NCI-H510A treated with DMSO at 0.1 percent for 48 hours (cell line): Measurements from ENCODE around the gene MACROH2A1.

ENCODE experiments used
- DNase-seq: peaks from one replicate; lab custom pipeline; 2025; lab: John Stamatoyannopoulos, UW

The MACROH2A1 gene

DNA sequence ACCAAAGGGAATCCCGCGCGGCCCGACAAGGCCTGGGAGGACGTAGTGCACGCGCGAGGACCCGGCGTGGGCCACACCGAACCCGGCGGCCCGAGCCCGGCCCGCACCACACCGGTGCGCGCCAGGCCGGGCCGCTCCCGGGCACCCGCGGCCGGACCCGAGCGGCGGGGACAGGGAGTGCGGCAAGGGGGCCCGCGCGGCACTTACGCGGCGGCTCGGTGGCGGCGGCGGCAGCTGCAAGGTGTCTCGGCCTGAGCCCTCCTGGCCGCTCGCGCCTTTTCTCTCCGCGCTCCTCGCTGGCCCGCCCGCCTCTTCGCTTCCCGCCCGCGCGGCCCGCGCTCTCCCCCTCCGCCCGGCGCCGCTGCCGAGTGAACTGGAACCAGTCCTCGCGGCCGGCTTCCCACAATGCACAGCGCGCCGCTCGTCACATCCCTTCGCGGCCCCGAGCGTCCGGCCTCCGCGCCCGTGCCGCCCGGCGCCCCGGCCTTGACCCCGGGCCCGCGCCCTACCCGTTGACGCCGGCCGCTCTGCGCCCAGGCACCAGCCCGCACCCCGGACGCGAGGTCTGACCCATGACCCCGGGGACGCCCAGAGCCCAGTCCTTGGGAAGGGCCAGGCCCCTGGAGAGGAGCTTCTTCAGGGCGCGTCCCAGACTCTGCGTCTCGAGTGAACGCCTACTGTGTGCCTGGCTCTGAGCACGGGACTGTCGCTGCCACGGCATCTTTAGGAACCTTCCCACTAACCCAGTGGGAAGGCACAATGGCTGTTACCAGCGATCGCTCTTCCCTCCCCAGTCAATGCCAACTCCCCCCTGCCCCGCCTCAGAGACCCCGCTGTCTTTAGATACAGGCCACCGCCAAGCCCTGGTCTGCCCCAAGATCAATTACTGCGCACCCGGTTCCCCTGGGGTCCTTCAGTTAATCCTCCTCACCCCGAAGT lies at the start of gene MACROH2A1:
TSS of gene MACROH2A1 (minus strand) at position 377 of the 939 bp plus-strand sequence. CDS start 10,138 bp downstream, outside the sequence.
- DNase-seq: peak; percentile 48

DNA sequence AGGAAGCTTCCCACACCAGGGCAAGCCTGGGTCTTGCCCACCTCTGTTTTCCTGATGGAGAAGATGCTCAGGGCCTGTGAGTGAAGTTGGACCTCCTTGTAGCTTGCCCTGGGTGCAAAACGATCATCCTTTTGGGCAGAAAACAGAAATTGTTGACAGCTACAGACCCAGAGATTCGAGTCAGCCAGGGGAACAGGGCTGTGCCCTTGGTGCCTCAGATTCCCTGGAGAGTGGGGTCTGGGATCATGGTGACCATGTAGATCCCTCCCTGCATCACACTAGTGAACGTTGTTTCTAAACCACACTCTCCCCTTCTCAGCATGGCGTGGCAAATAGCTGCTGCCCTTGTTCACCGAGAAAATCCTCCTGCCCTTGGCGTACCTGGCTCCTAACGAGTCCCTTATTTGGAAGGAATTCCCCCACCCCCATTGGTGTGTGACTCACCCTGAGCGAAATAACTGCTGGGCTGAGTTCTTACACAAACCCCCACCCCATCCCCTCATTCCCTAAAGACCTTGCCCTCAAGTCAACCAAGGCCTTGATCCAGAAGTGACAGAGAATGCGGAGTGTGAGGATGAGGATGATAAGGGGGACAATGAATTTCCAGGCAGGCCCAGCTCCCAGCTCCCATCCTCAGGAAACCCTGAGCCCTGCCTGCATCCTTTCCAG lies 49.2 kb upstream of the MACROH2A1 start:
- DNase-seq: no peak

DNA sequence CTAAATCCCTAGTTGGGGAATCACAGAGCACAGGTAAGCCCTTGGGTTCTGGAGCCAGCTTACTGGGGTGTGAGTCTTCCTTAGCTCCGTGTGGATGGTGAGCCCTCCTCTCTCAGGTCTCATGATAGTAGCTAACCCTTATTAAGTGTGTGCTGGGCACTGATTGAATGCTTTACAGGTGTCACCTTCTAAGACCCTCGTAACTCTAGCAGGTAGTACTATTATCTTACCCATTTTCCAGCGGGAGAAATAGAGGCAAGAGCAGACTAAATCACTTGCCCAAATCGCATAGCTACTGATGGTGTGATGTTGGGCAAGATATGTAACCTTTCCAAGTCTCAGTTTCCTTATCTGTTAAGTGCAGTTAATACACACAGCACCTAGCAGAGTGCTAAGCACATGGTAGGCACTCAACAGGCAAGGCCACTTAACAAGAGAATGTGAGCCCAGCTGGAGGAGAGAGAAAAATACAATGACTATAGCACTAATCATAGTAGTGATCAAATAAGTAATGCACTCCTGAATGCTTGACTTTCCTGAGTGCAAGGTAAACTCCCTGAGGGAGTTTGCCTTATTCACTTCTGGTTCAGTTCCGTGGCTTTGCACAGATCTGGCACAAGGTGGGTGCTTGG lies 48.4 kb upstream of the MACROH2A1 start, which contains the start of gene DCANP1:
TSS of gene DCANP1 (minus strand) at position 51 of the 632 bp plus-strand sequence. CDS start 240 bp downstream, outside the sequence.
- DNase-seq: peak; percentile 61

GRCh38 chr5:135446615-135447014 lies 47.6 kb upstream of the MACROH2A1 start:
- DNase-seq: no peak

DNA sequence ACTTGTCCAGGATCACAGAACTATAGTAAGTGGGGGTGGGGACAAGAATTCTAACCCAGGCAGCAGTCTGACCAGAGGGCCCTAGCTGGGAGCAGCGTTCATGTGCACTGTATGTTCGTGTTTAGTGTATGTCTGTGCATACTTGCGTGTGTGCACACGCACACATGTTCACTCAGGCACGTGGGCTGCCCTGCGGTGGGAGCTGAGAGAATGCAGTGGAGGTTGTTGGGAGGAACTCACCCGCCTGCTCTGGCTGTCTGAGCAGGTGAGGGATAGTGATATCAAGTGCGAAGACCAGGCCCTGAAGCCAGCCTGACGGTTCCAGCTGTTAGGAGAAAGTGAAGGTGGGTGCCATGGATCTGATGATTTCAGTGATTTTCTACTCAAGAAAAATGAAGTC lies 47.2 kb upstream of the MACROH2A1 start:
- DNase-seq: no peak

- DNase-seq: no peak
Observed at GRCh38 chr5:135445306-135445985, 46.4 kb upstream of the MACROH2A1 start.

DNA sequence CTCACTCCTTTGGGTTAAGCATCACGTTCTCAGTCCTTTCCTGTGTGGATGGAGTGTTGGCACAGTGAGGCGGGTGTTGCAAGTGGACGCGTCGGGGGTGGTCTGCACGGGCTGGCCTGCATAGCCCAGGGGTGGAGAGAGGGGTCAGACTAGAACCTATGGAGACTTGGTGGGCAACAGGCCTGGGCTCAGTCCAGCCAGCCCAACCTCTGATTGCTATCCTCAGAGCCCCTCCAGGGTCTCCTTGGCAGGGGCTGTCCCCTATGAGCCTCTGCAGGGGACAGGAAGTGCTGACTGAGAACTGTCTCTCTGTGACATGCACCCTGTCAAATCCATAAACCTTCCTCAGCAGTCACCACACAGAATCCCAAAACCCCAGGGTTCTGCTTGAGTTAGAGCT lies 45.9 kb upstream of the MACROH2A1 start:
- no peak for DNase-seq

- DNase-seq: no peak
Observed at GRCh38 chr5:135444360-135444759, 45.3 kb upstream of the MACROH2A1 start.

- no peak for DNase-seq
Observed at GRCh38 chr5:135443161-135443960, 44.3 kb upstream of the MACROH2A1 start.

DNA sequence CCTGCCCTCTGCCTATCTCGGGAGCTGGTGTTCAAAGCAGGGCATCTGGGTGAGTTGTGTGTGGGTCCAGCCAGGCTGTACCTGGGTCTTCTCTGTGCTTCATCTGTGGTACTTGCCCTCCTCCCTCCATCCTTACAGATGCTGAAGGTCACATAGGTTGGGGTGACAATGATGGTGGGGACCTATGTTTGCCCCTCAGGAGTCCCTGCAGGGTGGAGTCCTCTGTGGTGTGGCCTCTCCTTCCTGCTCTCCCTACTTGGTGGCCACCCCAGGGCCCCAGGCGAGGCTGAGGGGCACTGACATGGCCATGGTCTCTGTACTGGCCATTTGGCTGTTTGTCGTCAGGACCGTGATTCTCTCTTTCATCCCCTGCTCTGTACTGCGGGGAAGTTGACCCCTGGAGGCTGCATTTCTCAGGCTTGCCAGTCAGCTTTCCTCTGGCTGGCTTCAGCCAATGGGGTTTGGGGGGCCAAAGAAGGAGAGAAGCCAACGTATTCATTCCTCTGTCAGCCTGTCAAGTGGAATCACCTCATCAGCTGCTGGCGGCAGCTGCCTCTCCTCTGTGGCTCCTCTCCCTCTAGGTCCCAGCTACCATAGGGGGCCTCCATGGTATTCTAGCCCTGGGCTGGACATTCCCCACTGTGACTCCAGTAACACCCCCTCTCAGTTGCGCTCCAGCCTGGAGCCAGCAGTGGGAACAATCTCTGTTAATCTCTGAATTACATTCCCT lies 43.6 kb upstream of the MACROH2A1 start:
- DNase-seq: no peak

GRCh38 chr5:135441919-135442318 lies 42.9 kb upstream of the MACROH2A1 start:
- no peak for DNase-seq

DNA sequence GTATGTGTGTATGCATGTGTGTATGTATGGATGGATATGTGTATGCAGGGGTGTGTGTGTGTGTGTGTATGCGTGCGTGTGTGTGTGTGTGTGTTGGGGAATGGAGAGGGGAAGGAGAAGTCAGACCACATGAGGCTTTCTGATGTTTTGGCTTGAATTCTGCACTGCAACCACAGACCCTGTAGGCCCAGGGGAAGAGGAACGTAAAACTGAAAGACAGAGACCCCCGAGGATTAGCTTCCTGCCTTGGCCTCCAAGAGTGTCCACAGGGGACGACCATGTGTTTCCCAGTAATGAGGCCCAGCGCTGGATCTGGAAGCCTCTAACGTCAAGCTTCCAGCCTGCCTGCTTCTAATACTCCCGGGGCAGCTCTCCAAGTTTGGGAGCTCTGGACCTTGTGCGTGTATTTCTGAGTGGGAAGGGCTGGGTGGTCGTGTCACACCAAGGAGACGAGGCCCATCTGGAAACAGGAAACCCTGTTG lies 42.4 kb upstream of the MACROH2A1 start:
- DNase-seq: no peak

GRCh38 chr5:135440916-135441315 lies 41.9 kb upstream of the MACROH2A1 start:
- no peak for DNase-seq

DNA sequence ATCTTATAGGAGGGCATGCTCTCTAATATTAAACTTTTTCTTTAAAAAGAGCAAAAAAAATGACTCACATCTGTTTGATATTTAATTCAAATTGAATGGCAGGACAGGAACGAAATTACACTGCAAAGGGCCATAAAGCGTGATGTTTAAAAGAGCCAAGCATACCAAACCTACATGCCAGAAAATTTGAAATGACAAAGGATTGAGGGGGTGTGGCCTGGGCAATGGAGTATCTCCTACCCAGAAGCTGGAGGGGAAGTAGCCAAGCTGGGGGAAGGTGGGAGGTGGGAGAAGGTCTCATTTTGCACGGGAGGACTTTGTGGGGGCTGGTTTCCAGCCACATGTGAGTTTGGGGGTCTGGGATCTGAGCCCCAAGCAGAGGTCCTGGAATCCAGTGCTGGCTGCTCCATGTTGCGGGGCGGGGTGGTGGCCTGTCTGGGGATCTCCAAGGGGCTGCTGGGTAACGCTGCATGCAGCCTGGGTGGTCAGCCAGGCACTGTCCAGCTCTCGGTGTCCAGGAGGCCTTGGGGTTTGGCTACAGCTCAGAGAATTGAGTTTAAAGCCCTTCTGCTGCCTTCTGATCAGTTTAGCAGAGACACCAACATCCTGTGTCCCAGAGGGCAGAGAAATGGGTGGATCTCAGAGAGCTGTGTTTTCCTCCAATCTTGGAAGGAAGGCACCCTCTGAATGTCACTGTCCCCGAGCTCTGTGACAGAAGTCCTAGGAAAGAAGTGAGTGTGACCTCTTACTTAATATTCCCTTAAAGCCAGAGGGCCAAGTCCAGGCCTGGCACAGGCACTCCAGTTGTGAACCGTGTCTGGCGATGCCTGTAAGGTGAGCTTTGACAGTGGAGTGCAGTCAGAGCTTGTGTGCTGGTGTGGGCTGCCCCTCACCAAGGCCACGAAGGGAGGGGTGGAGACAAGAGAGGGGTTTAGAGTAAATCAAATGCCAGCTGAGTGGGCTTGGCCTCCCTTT lies 40.5 kb upstream of the MACROH2A1 start:
- DNase-seq: no peak

- DNase-seq: no peak
Observed at GRCh38 chr5:135438636-135439221, 39.7 kb upstream of the MACROH2A1 start.

GRCh38 chr5:135437796-135438560 lies 38.9 kb upstream of the MACROH2A1 start:
- no peak for DNase-seq

DNA sequence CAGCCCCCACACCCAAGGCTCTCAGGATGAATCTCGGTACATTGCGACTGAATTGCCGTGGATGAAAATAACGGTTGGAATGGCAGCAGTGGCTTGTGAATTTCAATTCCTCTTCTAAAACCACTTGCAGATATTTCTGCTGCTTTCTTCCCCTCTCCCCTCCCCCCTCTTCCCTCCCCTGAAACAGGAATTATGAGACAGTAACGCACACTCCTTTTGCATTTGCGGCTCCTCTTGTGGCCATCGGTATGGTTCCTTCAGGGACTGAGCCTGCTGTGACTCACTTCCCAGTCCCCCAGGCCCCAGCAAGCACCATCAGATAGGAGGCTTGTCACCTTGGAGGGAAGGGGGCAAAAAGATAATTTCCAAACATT lies 38.4 kb upstream of the MACROH2A1 start:
- no peak for DNase-seq

DNA sequence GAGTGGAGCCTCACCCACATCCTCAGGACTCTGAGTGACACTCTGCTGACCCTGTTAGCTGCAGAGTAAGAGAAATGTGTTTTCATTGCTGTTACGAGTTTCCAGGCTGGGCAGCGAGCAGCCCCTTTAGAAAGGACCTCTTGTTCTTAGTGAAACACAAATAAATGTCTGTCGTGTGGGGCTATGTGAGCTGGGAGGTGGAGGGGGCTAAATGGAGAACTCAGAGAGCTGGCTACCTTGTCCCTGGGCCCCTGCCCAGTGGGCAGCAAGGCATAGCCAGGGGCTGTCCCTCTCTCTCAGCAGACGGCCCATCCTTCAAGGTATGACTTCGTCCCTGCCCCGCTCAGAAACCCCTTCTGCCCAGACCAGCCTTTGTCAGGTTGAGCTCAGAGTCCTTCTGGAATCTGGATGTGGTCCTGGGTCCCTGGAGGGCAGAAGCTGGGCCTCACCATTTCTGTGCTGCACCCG lies 38.0 kb upstream of the MACROH2A1 start:
- no peak for DNase-seq
